DOHH2 (cell line): ENCODE data around the gene RBX1.

ENCODE experiments used
- CTCF ChIP-seq: fragments of 200-600 bp; sonication (generic); IDR thresholded peaks from one replicate; pipeline ENCODE4 v1.5.1; 2014; ENCODE audit warnings: antibody characterized with exemption, mild to moderate bottlenecking, low read depth, low read length; ENCODE audit not compliant: poor library complexity, severe bottlenecking
- EZH2phosphoT487 ChIP-seq: fragments of 200-600 bp; sonication (generic); IDR thresholded peaks from 2 replicates; pipeline ENCODE4 v1.6.1; 2017; ENCODE audit warnings: borderline replicate concordance, mild to moderate bottlenecking, antibody characterized with exemption, low read length, moderate library complexity, mixed read lengths

- TF ChIP-seq CTCF (no peak), EZH2phosphoT487 (no peak)
These were observed 18.8 kb upstream of the RBX1 start for GRCh38 chr22:40932396-40932795.
